ENCODE data around the gene NBPF4.
"Not testable (repeated sequence)": the region's sequence is repeated elsewhere in the genome, so short reads cannot be mapped to it uniquely, and the experiment has no call there.

NBPF4 gene, protein sequence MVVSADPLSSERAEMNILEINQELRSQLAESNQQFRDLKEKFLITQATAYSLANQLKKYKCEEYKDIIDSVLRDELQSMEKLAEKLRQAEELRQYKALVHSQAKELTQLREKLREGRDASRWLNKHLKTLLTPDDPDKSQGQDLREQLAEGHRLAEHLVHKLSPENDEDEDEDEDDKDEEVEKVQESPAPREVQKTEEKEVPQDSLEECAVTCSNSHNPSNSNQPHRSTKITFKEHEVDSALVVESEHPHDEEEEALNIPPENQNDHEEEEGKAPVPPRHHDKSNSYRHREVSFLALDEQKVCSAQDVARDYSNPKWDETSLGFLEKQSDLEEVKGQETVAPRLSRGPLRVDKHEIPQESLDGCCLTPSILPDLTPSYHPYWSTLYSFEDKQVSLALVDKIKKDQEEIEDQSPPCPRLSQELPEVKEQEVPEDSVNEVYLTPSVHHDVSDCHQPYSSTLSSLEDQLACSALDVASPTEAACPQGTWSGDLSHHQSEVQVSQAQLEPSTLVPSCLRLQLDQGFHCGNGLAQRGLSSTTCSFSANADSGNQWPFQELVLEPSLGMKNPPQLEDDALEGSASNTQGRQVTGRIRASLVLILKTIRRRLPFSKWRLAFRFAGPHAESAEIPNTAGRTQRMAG

DNA sequence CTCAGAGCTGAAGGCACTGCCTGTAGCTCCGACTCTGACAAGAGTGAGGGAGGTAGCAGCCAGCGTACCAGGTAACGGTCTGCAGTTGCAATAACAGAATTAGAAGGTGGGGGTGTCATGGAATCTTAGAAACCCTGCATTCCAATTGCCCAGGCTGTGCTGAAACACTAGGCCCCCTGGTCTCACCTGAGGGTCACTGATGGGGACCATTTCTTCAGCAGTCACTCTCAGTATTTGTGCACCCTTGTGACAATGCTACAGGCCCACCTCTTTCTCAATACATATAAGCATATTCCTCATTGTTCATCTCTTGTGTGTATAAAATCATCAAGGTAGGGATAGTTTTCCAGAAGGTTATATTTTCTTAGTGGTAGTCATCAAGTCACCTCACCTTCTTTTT, at the start of gene NBPF4:
NBPF4 (minus strand) TSS at position 101 of the 400 bp plus-strand sequence. CDS start 315 bp downstream, outside the sequence.
- not testable (repeated sequence) for DNase-seq (ENCODE audit: low read depth)

DNA sequence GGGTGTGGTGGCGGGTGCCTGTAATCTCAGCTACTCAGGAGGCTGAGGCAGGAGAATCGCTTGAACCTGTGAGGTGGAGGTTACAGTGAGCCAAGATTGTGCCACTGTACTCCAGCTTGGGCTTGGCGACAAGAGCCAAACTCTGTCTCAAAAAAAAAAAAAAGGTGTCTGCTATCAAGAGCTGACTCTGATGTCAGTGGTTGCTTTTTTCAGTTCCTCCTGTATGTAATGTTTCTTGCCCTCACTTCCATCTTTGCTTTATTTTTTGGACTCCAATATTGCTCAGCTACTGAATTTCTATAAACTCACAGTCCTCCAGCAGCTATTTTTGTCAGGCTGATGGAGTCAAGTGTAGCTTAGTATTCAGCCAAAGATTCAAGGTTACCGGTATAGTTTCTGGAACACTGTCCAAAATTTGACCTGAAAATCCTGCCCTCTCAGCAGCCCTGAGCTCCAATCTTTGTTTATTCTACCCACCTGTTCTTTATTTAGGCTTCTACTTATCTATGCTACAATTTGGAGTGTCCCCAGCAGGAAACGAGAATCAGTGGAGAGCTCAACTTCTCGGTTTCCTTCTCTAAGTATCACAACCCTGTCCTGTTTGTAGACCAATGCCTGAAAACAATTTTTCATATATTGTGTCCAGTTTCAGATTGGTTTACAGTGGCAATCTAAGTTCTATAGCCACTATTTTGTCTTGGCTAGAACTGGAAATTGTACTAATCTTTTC, 38.8 kb upstream of the NBPF4 start:
- not testable (repeated sequence) for DNase-seq (ENCODE audit: low read depth); H3K4me3 ChIP-seq (ENCODE audit: low read depth, low read length)

More for the DNA sequence above, at the start of gene NBPF4:
- H3K4me3 ChIP-seq (ENCODE audit: low read depth, low read length) = not testable (repeated sequence)

DNA sequence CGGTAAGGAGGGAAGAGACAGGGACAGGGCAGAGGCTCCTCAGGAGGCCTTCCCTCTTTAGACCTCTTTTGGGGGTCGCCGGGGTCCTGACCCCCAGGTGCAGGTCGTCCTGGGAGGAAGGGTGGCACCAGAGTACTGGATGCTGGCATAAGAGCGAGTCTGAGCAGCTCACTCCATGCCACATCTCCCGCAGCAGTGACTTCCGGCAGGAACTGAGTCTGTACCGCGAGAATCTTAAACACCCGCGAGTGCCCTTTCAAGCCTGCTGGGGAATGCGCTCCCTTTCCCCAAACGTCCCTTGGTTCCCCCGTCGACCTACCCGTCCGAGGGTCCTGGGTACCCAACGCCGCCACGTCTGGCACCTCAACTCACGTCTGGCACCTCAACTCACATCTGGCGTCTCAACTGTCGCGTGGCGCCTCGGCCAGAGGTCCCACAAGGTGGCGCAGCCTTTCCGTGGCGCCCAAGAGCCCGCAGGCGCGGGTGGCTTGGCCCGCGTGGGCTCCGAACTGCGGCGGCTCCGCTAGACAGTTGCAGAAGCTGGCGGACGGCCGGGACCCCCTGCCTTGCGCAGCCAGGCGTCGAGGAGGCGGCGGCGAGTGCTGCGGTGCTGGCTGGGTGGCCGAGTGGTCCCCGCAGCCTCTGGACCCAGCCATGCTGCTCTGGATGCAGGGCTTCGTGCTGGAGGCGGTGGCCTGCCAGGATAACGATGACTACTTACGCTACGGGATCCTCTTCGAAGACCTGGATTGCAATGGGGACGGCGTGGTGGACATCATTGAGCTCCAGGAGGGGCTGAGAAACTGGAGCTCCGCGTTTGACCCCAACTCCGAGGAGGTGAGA, 28.8 kb upstream of the NBPF4 start:
- H3K4me3 ChIP-seq (ENCODE audit: low read depth, low read length); DNase-seq (ENCODE audit: low read depth): not testable (repeated sequence)

DNA sequence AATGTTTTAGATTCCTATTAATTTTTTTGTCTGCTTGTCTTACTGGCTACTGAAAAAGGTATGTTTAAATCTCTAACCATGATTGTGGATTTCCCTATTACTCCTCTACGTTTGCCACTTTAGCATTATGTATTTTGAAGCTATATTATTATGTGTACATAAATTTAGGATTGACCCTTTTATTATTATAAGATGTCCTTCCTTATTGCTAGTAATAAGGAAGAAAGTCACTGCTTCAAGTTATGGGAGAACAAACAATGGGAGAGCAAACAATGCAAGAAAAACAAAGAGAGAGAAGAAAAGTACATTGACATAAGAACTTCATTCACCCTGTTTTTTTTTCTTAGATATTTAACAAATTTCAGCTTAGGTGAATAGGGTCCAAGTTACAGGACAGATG, 23.2 kb upstream of the NBPF4 start:
- not testable (repeated sequence) for DNase-seq (ENCODE audit: low read depth); H3K4me3 ChIP-seq (ENCODE audit: low read depth, low read length)

DNA sequence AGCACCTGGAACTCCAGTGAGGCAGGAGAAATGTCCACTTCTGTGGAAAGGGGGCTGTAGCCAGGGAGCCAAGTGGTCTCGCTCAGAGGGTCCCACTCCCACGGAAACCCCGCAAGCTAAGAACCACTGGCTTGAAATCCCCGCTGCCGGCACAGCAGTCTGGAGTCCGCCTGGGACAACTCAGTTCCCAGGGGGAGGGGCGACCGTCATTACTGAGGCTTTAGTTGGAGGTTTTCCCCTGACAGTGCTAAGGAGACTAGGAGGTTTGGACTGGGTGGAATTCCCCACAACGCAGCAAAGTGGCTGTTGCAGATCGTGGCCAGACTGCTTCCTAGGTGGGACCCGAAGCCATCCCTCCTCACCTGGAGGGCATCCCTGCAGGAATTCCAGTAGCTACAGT, 18.1 kb upstream of the NBPF4 start:
- DNase-seq (ENCODE audit: low read depth); H3K4me3 ChIP-seq (ENCODE audit: low read depth, low read length): not testable (repeated sequence)

DNA sequence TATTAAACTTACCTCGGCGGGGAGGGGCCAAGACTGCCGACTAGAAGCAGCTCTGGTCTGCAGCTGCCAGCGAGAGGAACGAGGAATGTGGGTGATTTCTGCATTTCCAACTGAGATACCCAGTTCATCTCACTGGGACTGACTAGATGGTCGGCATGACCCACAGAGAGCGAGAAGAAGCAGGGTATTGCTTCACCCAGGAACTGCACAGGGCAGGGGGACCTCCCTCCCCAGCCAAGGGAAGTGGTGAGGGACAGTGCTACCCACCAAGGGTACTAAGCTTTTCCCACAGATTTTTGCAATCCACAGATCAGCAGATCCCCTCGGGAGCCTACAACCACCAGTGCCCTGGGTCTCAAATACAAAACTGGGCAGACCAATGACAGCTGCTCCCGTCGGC, 17.6 kb upstream of the NBPF4 start:
- not testable (repeated sequence) for H3K4me3 ChIP-seq (ENCODE audit: low read depth, low read length); DNase-seq (ENCODE audit: low read depth)

DNA sequence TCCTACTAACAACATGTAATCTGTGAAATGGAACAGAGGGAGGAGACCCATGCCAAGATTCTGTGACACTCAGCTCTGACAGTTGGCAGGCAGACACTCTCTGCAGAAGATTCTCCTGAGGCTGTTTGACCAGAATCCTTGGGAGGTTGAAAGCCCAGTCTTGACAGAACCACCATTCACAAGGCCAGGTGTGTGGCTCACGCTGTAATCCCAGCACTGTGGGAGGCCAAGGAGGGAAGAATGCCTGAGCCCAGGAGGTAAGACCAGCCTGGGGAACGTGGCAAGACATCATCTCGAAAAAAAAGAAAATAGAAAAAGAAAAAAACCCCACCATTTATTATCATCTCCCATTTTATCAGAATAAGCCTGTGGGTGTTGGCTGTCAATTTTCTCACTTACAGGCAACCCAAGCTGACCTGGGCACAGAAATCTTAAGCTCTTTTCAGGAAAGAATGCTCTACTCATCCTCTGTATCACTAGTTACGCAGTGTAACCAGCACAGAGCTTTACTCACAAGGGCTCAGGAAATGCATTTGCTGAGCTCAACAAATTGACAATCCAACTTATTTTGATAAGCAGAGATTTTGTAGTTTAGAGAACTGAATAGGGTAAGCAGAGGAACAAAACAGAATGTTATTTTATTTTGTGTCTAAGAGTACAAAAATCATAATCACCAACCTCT, 16.8 kb upstream of the NBPF4 start:
- DNase-seq (ENCODE audit: low read depth); H3K4me3 ChIP-seq (ENCODE audit: low read depth, low read length): not testable (repeated sequence)

DNA sequence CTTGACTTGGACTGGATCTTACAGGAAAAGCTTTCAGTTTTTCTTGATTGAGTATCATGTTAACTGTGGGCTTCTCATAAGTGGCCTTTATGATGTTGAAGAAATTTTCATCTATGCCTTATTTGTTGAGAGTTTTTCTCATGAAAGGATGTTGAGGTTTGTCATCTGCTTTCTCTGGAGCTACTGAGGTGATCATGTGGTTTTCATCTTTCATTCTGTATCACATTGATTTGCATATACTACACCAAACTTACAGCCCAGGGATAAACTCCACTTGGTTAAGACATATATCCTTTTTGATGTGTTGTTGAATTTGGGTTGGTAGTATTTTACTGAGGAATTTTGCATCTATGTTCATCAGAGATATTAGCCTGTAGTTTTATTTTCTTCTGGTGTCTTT, 11.6 kb upstream of the NBPF4 start:
- not testable (repeated sequence) for H3K4me3 ChIP-seq (ENCODE audit: low read depth, low read length); DNase-seq (ENCODE audit: low read depth)

DNA sequence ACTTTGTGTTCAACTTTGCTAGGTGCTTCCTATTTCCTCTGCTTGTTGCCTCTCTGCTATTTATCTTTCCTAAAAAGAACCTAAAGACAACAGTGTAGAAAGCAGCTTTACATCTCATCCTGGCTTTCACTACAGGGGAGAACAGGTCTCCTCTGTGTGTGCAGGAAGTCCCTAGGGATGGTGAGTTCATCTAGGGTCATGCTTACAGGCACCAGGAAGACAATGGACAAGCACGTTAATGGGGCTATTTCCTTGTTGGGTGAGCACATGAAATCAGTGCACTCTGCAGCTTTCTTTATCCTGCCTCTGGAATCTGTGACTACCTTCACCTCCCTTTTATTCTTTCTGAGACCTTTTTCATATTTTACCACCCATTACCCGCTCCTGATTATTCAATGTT, 4.5 kb downstream of the NBPF4 start:
- not testable (repeated sequence) for H3K4me3 ChIP-seq (ENCODE audit: low read depth, low read length); DNase-seq (ENCODE audit: low read depth)

DNA sequence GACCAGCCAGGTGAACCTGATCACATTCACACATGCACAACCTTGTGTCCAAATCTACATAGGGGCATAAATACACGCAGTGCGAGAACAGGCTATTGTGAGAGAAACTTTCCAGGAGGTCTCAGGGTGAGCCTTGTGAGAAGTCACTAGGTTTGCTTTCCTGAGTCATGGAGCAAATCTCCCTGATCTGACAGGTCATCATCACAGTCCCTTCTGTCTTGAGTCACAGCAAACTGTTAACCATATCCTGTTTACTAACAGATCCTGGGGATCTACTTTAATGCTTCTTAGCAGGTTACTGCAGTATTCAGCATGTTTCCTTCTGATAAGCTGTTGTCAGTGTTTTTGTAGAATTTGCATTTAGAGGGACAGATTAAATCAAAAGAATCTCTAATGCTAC, 8.6 kb downstream of the NBPF4 start:
- DNase-seq (ENCODE audit: low read depth); H3K4me3 ChIP-seq (ENCODE audit: low read depth, low read length): not testable (repeated sequence)

DNA sequence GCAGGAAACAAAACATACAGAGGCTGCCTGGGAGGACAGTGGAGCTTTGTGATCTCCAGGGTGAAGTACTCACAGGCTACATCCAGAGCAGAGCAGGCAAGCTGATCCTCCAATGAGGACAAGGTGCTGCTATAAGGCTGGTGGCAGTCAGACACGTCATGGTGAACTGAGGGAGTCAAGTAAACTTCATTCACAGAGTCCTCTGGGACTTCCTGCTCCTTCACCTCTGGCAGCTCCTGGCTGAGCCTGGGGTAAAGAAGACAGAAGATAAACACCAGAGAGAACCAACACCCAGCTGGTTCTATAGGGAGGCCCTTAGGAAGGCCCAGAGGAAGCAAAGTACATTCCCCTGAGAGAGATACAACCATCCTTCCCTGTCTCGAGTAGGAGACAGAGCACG, 11.7 kb downstream of the NBPF4 start:
- DNase-seq (ENCODE audit: low read depth); H3K4me3 ChIP-seq (ENCODE audit: low read depth, low read length): not testable (repeated sequence)

DNA sequence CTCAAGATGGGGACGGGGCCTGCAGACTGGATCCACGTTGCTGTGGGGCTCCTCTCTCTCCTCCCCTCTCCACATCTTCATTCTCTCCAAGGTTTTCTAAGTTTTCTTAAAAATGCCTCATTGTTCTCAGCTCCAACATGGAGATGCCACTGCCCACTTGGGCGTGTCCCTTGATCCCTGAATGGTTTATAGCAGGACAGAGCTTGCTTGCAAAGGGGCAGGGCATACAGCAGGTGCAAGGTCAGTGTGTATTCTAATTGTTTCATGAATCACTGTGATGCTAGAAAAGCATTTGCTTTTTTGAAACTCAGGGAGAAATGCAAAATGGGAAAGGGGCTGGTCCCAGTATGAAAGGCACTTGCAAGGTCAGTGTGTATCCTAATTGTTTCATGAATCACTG, 13.9 kb downstream of the NBPF4 start:
- not testable (repeated sequence) for DNase-seq (ENCODE audit: low read depth); H3K4me3 ChIP-seq (ENCODE audit: low read depth, low read length)

DNA sequence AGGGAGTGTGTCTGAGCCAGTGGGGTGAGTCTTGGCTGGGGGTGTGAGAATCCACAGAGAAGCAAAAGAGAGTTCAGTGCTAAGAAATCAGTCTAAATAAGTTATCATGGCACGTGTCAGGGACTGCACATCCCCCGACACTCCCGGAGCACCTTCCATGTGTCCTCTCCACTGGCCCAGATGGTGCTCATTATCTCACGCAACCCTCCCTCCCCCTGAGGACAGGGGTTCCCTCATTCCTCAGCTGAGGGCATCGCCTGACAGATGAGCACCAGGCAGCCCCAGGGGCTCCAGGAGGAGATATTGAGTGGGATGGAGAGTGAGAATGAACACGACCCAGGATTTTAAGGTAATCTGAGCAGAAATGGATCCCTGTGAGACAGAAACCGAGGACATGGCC, 16.1 kb downstream of the NBPF4 start:
- DNase-seq (ENCODE audit: low read depth); H3K4me3 ChIP-seq (ENCODE audit: low read depth, low read length): not testable (repeated sequence)

DNA sequence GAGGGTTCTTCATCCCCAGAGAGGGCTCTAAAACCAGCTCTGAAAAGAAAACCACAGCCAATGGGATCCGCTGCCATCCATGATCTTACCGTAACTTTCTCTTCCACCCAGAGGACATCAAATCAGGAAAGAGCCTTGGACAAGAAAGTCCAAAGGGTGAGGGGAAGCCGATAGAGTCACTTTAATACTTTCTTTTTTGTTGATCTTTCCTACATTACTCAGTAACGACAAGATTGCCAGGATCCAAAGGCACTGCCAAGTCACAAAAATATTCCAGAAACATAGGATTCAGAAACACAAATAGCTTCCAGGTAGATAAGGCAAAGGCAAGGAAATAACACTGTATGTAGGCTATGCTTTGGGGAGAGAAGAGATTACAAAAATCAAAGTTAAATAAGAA, 17.0 kb downstream of the NBPF4 start:
- H3K4me3 ChIP-seq (ENCODE audit: low read depth, low read length); DNase-seq (ENCODE audit: low read depth): not testable (repeated sequence)

DNA sequence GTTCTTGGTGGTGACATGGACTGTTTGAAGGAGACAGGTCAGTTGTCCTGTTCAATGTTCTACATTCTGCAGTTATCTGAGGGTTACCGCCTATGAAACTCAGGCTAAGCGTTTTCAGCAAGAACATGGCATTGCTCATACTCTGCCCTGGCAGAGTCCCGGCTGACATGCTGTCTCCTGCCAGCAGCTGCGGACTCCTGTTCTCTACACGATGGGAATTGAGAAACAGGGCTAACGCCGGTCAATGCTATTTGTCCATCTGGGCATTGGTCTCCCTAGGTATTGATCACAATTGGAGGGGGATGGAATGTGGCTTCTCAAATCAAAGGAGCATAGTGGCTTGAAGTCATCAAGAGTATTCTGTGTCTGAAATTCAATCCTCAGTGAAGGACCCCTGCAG, 20.6 kb downstream of the NBPF4 start:
- not testable (repeated sequence) for H3K4me3 ChIP-seq (ENCODE audit: low read depth, low read length); DNase-seq (ENCODE audit: low read depth)

DNA sequence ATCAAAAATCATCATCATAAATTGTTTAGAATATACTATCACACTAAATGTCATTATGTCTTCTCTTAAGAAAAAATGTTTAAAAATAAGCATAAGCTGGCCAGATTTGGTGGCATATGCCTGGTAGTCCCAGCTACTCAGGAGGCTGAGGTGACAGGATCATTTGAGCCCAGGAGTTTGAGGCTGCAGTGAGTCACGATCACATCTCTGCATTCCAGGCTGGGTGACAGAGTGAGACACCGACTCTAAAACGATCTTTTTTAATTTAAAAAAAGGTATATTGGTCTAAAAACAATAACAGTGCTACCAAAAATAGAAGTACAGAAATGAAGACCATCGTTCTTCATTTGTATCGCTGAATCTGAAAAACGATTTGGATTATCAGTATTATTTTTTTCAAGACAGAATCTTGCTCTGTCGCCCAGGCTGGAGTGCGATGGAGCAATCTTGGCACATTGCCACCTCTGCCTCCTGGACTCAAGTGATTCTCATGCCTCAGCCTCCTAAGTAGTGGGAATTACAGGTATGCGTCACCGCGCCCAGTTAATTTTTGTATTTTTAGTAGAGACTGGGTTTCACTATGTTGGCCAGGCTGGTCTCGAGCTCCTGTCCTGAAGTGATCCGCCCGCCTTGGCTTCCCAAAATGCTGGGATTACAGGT, 26.2 kb downstream of the NBPF4 start:
- H3K4me3 ChIP-seq (ENCODE audit: low read depth, low read length); DNase-seq (ENCODE audit: low read depth): not testable (repeated sequence)

DNA sequence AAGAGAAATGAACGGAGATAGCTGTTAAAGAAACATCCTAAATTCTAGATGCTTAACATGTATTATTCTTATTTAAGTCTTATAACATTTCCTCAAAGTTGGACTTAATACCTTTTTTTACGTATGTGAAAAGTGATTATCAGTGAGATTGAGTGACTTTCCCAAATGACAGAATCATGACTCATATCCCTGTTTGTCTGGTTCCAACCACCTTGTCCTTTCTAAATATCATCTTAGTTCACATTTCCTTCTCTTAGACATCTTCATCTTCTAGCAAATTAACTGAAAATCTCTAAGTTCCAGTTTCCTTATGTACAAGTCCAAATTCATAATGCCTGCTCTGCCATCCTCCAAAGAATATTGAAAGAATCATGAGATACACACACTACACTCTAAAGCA, 26.9 kb downstream of the NBPF4 start:
- not testable (repeated sequence) for DNase-seq (ENCODE audit: low read depth); H3K4me3 ChIP-seq (ENCODE audit: low read depth, low read length)
